Small intestine (tissue), 7 donors: ENCODE data around the gene AFG1L. TPM values are rescaled to one million over a fixed set of nuclear protein-coding genes. Genes with fewer than 3 reads are reported as not detected.
"Not testable (repeated sequence)": the region's sequence is repeated elsewhere in the genome, so short reads cannot be mapped to it uniquely, and the experiment has no call there.

Experiments
- DNase-seq, 2 donors: peaks; one replicate each; pipeline versions ENCODE4 v3.0.0 to v3.0.0-alpha.2; 2013
- FAIRE-seq: peaks from 2 replicates; lab custom pipeline; 2012; peaks lifted over from hg19 to GRCh38; lab: Jason Lieb, UNC
- H3K27ac ChIP-seq, 3 donors: one replicate each; pipeline ENCODE4 v1.5.1; 2013; ENCODE audit warnings: low read length in 2 of 3, mild to moderate bottlenecking in 2 of 3, control low read depth in 1 of 3, inconsistent platforms in 1 of 3, low read depth in 1 of 3, moderate library complexity in 1 of 3
- H3K27me3 ChIP-seq, 3 donors: one replicate each; pipeline ENCODE4 v1.6.1; 2013; ENCODE audit warnings: low read length in 3 of 3, inconsistent platforms in 1 of 3; ENCODE audit not compliant: control insufficient read depth in 3 of 3, insufficient read depth in 3 of 3
- H3K36me3 ChIP-seq, 3 donors: one replicate each; pipeline ENCODE4 v1.6.1; 2013; ENCODE audit warnings: low read length in 3 of 3, inconsistent platforms in 1 of 3, low read depth in 1 of 3, mild to moderate bottlenecking in 1 of 3, moderate library complexity in 1 of 3; ENCODE audit not compliant: control insufficient read depth in 3 of 3, insufficient read depth in 2 of 3
- H3K4me1 ChIP-seq, 3 donors: one replicate each; pipeline ENCODE4 v1.6.1; 2013; ENCODE audit warnings: low read length in 2 of 3, inconsistent platforms in 1 of 3, low read depth in 1 of 3, mild to moderate bottlenecking in 1 of 3, moderate library complexity in 1 of 3; ENCODE audit not compliant: control insufficient read depth in 3 of 3, insufficient read depth in 2 of 3
- H3K4me3 ChIP-seq, 3 donors: one replicate each; pipeline ENCODE4 v1.5.1; 2013; ENCODE audit warnings: low read length in 3 of 3, control low read depth in 1 of 3, inconsistent platforms in 1 of 3, low read depth in 1 of 3, mild to moderate bottlenecking in 1 of 3, moderate library complexity in 1 of 3
- H3K9me3 ChIP-seq, 2 donors: one replicate each; pipeline ENCODE4 v1.6.1; 2013; ENCODE audit warnings: low read depth in 1 of 2, low read length in 1 of 2; ENCODE audit not compliant: control insufficient read depth in 2 of 2, insufficient read depth in 1 of 2
- WGBS, 3 donors: extraction: QIAGEN DNeasy Blood & Tissue Kit; methylation state at CpG; one replicate each; pipeline ENCODE4 v1.1.7; 2013; 5-methylcytosine and 5-hydroxymethylcytosine counted together
- polyA plus RNA-seq, 4 donors: library from polyadenylated mRNA; stranded (reverse) in 3 of 4; unstranded in 1 of 4; fragments of 200-250 nt in 3 of 4; fragments of 120-200 nt in 1 of 4; gene quantifications; one replicate each; pipeline versions ENCODE4 v1.2.1 to v1.2.3, GENCODE V29; 2013
- donor health status: healthy with polysubstance abuse.
- donor health status: control.
- donor health status: control.
- donor health status: Bipolar disorder and iron deficiency.
- donor health status: healthy.

AFG1L gene
- polyA plus RNA-seq, 4 donors: 2.2 to 10.8 (median 3.5) TPM

DNA sequence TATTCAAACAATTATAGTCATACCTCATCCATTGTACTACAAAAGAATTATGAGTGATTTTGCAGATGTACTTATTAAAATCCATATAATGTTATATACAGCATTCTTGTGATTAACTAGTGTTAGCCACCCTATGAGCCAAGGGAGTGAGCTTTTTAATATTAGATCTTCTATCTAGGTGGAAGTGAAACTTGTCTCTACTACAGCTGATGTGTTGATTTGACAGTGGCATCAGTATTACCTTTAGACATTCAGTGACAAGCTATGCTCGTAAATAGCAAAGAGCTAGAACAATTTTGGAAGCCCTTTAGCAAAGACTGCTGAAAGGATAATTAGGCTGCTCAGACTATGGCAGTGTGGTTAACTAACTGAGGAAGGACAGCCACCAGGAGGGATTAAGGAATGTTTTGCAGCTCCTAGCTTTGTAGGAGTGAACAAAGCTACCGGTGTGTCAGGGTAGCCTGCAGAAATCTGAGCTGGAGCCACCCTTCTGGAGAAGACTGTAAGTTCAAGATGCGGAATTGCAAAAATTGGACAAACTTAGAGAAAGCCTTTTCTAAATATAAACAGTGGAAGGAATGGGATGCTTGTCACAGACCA, 73.7 kb downstream of the AFG1L start:
- Histone ChIP-seq H3K27me3 (no peaks in the 10 kb centered on the region), H3K4me3 (no peak overlapping the region), H3K36me3 (no peaks in the 10 kb centered on the region), H3K4me1 (no peaks in the 10 kb centered on the region), H3K27ac (no peak overlapping the region), H3K9me3 (no peaks in the 10 kb centered on the region)
- DNase-seq (no peak), FAIRE-seq (no peak)
- 91 to 93% (median 93%) methylated on average over 3 of the region's 3 CpGs for WGBS, 3 donors

- Histone ChIP-seq H3K36me3 (peaks cover 0 to 15% (median 0%) of the 10 kb centered on the region in 3 donors), H3K4me3 (no peak overlapping the region), H3K4me1 (no peaks in the 10 kb centered on the region), H3K27ac (no peak overlapping the region), H3K9me3 (peaks cover 0 to 3% of the 10 kb centered on the region in 2 donors), H3K27me3 (no peaks in the 10 kb centered on the region)
- WGBS, 3 donors: 80 to 94% (median 90%) methylated on average over 3 of the region's 3 CpGs
- FAIRE-seq (no peak), DNase-seq (no peak)
Observed at GRCh38 chr6:108380876-108381275, 86.0 kb downstream of the AFG1L start.

DNA sequence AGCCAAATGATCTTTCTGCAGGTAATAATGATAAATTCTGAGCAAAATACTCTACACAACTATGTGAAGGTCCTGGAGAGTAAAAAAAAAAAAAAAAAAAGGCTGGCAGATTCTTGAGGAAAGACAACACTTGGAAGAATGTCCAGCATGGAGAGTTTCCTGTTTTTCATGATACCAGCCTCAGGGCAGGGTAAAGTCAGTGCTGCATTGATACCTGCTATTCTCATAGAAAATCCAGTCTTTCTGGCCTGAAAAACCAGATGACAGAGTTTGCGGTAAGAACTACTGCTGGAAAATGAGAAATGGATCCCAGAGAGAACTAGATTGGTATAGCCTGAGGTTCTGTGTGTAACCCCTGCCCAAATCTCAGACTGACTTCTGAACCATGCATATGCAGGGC, 89.1 kb downstream of the AFG1L start:
- 95 to 100% (median 100%) methylated on average over 1 of the region's 1 CpG for WGBS, 3 donors
- peaks cover 0 to 3% of the 10 kb centered on the region in 2 donors for H3K9me3 ChIP-seq
- H3K4me3 ChIP-seq: no peak overlapping the region
- FAIRE-seq (no peak), DNase-seq (no peak)
- H3K36me3 ChIP-seq: peaks cover 0 to 17% (median 0%) of the 10 kb centered on the region in 3 donors
- H3K27me3 ChIP-seq: no peaks in the 10 kb centered on the region
- H3K27ac ChIP-seq: no peak overlapping the region
- H3K4me1 ChIP-seq: no peaks in the 10 kb centered on the region

GRCh38 chr6:108389190-108389589, 94.3 kb downstream of the AFG1L start:
- 88 to 96% (median 94%) methylated on average over 4 of the region's 4 CpGs for WGBS, 3 donors
- H3K36me3 ChIP-seq, H3K4me1 ChIP-seq: not testable (repeated sequence)

DNA sequence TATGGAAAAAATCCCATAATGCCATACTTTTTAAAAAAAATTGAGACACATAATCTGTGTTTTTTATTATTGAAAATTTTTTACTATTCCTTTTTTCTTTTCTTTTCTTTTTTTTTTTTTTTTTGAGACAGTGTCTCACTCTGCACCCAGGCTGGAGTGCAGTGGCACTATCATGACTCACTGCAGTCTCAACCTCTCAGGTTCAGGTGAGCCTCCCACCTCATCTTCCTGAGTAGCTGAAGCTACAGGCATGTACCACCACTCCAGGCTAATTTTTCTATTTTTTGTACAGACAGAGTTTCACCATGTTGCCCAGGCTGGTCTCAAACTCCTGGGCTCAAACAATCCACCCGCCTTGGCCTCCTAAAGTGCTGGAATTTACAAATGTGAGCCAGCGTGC, 100.4 kb downstream of the AFG1L start:
- no peaks in the 10 kb centered on the region for H3K27me3 ChIP-seq
- no peaks in the 10 kb centered on the region for H3K4me1 ChIP-seq
- no peak overlapping the region for H3K4me3 ChIP-seq
- FAIRE-seq (no peak), DNase-seq (no peak)
- peaks cover 0 to 3% (median 0%) of the 10 kb centered on the region in 3 donors for H3K36me3 ChIP-seq
- no peaks in the 10 kb centered on the region for H3K9me3 ChIP-seq
- no peak overlapping the region for H3K27ac ChIP-seq
- 97 to 98% (median 97%) methylated on average over 2 of the region's 2 CpGs for WGBS, 3 donors

More at GRCh38 chr6:108389190-108389589, 94.3 kb downstream of the AFG1L start:
- H3K27ac ChIP-seq, H3K4me3 ChIP-seq, FAIRE-seq, H3K27me3 ChIP-seq, H3K9me3 ChIP-seq, DNase-seq: not testable (repeated sequence)

DNA sequence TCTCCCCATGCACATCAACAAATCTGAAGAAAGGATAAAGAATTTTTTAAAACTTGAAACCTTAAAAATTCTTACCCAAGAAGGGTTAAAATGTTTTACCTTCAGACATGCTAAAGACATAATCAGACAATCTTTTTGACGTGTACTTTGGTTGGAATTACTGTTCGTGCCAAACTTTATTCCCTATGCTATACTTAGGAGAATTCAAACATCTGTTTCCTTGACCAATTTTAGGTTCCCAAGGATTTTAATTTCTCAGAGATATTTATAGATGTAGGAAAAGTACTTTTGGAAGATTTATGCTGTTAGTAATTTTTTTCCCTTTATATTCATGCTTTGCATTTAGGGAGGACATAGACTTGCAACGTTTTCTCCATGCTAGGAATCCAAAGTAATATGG, 108.4 kb downstream of the AFG1L start:
- Histone ChIP-seq H3K27ac (no peak overlapping the region), H3K9me3 (peaks cover 0 to 9% of the 10 kb centered on the region in 2 donors), H3K36me3 (no peaks in the 10 kb centered on the region), H3K4me3 (no peak overlapping the region), H3K27me3 (no peaks in the 10 kb centered on the region), H3K4me1 (peaks cover 0 to 14% (median 2%) of the 10 kb centered on the region in 3 donors)
- no peak for FAIRE-seq
- WGBS, 3 donors: 48 to 65% (median 64%) methylated on average over 3 of the region's 3 CpGs
- DNase-seq: no peak

DNA sequence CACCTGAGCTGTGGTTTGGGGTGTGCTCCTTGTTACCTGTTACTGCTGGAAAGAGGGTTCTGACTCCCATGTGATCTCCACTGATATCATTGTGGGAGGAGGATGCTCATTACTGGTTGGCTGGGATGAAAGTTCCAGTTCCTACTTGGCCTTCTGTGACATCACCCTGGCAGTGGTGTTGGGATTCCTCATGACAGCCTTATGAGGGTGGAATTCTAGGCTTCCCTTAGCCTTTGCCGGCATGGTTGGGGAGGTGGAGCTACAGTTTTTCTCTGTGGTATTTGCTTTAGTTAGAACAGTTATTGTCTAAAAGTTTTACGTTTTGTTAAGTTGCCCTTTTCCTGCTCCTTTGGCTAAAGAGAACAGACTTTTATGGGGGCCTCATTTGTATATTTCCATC, 112.1 kb downstream of the AFG1L start:
- H3K27ac ChIP-seq: no peak overlapping the region
- DNase-seq: no peak
- no peak overlapping the region for H3K4me3 ChIP-seq
- no peak for FAIRE-seq
- peaks cover 0 to 19% of the 10 kb centered on the region in 2 donors for H3K9me3 ChIP-seq
- H3K4me1 ChIP-seq: peaks cover 0 to 23% (median 2%) of the 10 kb centered on the region in 3 donors
- H3K36me3 ChIP-seq: peaks cover 0 to 11% (median 0%) of the 10 kb centered on the region in 3 donors
- WGBS, 3 donors: 88 to 96% (median 92%) methylated on average over 2 of the region's 2 CpGs
- H3K27me3 ChIP-seq: no peaks in the 10 kb centered on the region

GRCh38 chr6:108407904-108408827, 113.3 kb downstream of the AFG1L start:
- Histone ChIP-seq H3K4me3 (no peak overlapping the region), H3K9me3 (peaks cover 0 to 19% of the 10 kb centered on the region in 2 donors), H3K27me3 (no peaks in the 10 kb centered on the region), H3K27ac (peak overlapping the region in 1 of 3 donors; percentile 53), H3K4me1 (peaks cover 0 to 23% (median 2%) of the 10 kb centered on the region in 3 donors), H3K36me3 (peaks cover 0 to 11% (median 0%) of the 10 kb centered on the region in 3 donors)
- FAIRE-seq (peak; percentile 23), DNase-seq (peak; percentile 69 to 85)
- WGBS, 3 donors: 28 to 78% (median 35%) methylated on average over 3 of the region's 3 CpGs
